OCI-LY1 (cell line): ENCODE data around the gene WDR36.

Experiments used
- H2AFZ ChIP-seq: fragments of 200-600 bp; sonication (generic), shearing (Covaris generic); 2 replicates; pipeline ENCODE4 v1.6.0; 2014; ENCODE audit warnings: antibody characterized with exemption, mild to moderate bottlenecking, low read length
- H3F3A ChIP-seq: fragments of 200-600 bp; sonication (generic), shearing (Covaris generic); 2 replicates; pipeline ENCODE4 v1.6.0; 2014; ENCODE audit warnings: mild to moderate bottlenecking, antibody characterized with exemption, low read length, moderate library complexity; ENCODE audit not compliant: insufficient read depth
- H3K27ac ChIP-seq: fragments of 200-600 bp; sonication (generic); 2 replicates; pipeline ENCODE4 v1.5.1; 2014; ENCODE audit warnings: low read length, mixed run types, mild to moderate bottlenecking, low read depth; ENCODE audit not compliant: poor library complexity, severe bottlenecking
- H3K27me3 ChIP-seq: fragments of 200-600 bp; sonication (generic); 2 replicates; pipeline ENCODE4 v1.6.0; 2014; ENCODE audit warnings: antibody characterized with exemption, mild to moderate bottlenecking, low read length, moderate library complexity; ENCODE audit not compliant: insufficient read depth
- H3K36me3 ChIP-seq: fragments of 200-600 bp; sonication (generic); 2 replicates; pipeline ENCODE4 v1.6.1; 2014; ENCODE audit warnings: mild to moderate bottlenecking, antibody characterized with exemption, low read length, moderate library complexity, mixed read lengths; ENCODE audit not compliant: insufficient read depth
- H3K4me1 ChIP-seq: fragments of 200-600 bp; sonication (generic); 2 replicates; pipeline ENCODE4 v1.5.1; 2014; ENCODE audit warnings: mild to moderate bottlenecking, low read length, moderate library complexity; ENCODE audit not compliant: insufficient read depth, severe bottlenecking
- H3K4me2 ChIP-seq: fragments of 200-600 bp; sonication (generic), shearing (Covaris generic); 2 replicates; pipeline ENCODE4 v1.6.1; 2014; ENCODE audit warnings: low read length
- H3K4me3 ChIP-seq: fragments of 200-600 bp; sonication (generic); 2 replicates; pipeline ENCODE4 v1.5.1; 2014; ENCODE audit warnings: low read length, low read depth, mild to moderate bottlenecking, mixed read lengths; ENCODE audit not compliant: poor library complexity, severe bottlenecking
- H3K79me2 ChIP-seq: fragments of 200-600 bp; shearing (Covaris generic); 2 replicates; pipeline ENCODE4 v1.6.1; 2016; ENCODE audit warnings: mixed run types, low read length, mixed read lengths; ENCODE audit not compliant: insufficient read depth
- H3K9ac ChIP-seq: fragments of 200-600 bp; sonication (generic), shearing (Covaris generic); 2 replicates; pipeline ENCODE4 v1.6.1; 2014; ENCODE audit warnings: mild to moderate bottlenecking, low read length, mixed read lengths
- H3K9me2 ChIP-seq: fragments of 200-600 bp; sonication (generic), shearing (Covaris generic); 2 replicates; pipeline ENCODE4 v1.6.1; 2014; ENCODE audit warnings: low read depth, mild to moderate bottlenecking, low read length, mixed read lengths
- H3K9me3 ChIP-seq: fragments of 200-600 bp; shearing (Covaris generic); 2 replicates; pipeline ENCODE4 v1.6.1; 2014; ENCODE audit warnings: low read length, mixed read lengths
- H4K20me1 ChIP-seq: fragments of 200-600 bp; sonication (generic), shearing (Covaris generic); 2 replicates; pipeline ENCODE4 v1.6.0; 2016; ENCODE audit warnings: mild to moderate bottlenecking, low read length; ENCODE audit not compliant: insufficient read depth
- EZH2 ChIP-seq: fragments of 200-600 bp; sonication (generic), shearing (Covaris generic); IDR thresholded peaks from 2 replicates; pipeline ENCODE4 v1.8.0; 2017; ENCODE audit warnings: borderline replicate concordance, mixed run types, mild to moderate bottlenecking, antibody characterized with exemption, low read length, moderate library complexity, mixed read lengths
- TF ChIP-seq, protein P1 (sequence below): fragments of 200-600 bp; sonication (generic), shearing (Covaris generic); IDR thresholded peaks from 2 replicates; pipeline ENCODE4 v1.5.1; 2017; ENCODE audit warnings: mild to moderate bottlenecking, antibody characterized with exemption, low read length, moderate library complexity, mixed read lengths

The WDR36 gene

GRCh38 chr5:111060169-111060568, 32.0 kb upstream of the WDR36 start:
- Histone ChIP-seq H3K9me3 (no peaks in the 10 kb centered on the region), H3F3A (no peaks in the 10 kb centered on the region), H3K9me2 (no peaks in the 10 kb centered on the region), H3K4me2 (no peak overlapping the region), H3K27ac (no peak overlapping the region), H3K27me3 (no peaks in the 10 kb centered on the region), H3K36me3 (no peaks in the 10 kb centered on the region), H3K79me2 (no peaks in the 10 kb centered on the region), H4K20me1 (no peaks in the 10 kb centered on the region), H3K4me3 (no peak overlapping the region), H2AFZ (no peak overlapping the region), H3K9ac (no peak overlapping the region), H3K4me1 (no peaks in the 10 kb centered on the region)
- no peak for TF ChIP-seq EZH2
- TF ChIP-seq, protein P1, sequence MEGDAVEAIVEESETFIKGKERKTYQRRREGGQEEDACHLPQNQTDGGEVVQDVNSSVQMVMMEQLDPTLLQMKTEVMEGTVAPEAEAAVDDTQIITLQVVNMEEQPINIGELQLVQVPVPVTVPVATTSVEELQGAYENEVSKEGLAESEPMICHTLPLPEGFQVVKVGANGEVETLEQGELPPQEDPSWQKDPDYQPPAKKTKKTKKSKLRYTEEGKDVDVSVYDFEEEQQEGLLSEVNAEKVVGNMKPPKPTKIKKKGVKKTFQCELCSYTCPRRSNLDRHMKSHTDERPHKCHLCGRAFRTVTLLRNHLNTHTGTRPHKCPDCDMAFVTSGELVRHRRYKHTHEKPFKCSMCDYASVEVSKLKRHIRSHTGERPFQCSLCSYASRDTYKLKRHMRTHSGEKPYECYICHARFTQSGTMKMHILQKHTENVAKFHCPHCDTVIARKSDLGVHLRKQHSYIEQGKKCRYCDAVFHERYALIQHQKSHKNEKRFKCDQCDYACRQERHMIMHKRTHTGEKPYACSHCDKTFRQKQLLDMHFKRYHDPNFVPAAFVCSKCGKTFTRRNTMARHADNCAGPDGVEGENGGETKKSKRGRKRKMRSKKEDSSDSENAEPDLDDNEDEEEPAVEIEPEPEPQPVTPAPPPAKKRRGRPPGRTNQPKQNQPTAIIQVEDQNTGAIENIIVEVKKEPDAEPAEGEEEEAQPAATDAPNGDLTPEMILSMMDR = no peak

- Histone ChIP-seq H2AFZ (no peak overlapping the region), H3K9ac (no peak overlapping the region), H3K9me2 (no peaks in the 10 kb centered on the region), H3K27me3 (no peaks in the 10 kb centered on the region), H3K4me3 (no peak overlapping the region), H3F3A (no peaks in the 10 kb centered on the region), H3K9me3 (no peaks in the 10 kb centered on the region), H3K4me1 (no peaks in the 10 kb centered on the region), H4K20me1 (no peaks in the 10 kb centered on the region), H3K4me2 (no peak overlapping the region), H3K27ac (no peak overlapping the region), H3K79me2 (no peaks in the 10 kb centered on the region), H3K36me3 (no peaks in the 10 kb centered on the region)
- TF ChIP-seq EZH2 = no peak
- TF ChIP-seq, protein P1 = no peak
Measured at GRCh38 chr5:111061618-111062017, 30.5 kb upstream of the WDR36 start.

DNA sequence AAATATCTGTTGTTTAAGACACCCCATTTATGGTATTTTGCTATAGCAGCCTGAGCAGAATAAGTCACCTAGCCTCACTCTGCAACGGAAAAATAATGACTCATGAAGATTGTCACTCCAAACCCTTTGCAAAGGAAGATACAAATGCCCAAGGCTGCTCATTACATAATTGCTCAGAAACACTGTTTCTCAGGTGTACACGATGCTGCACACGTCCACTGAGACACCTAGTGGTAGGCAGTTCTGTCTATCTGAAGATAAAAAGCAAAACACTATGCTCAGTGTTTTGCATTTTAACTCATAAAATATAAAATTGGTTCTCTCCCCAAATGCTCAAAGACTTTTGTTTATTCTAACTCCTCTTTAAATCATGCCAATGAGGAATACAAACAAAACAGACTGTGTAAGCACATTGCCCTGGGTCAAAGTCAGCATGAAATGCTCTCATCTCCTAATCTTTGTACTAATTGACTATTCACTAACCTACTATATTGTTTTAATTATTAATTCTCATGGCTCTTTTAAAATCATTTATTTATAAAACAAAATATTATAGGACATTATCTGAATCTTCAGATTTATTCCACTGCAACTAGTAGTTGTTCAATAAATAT, 28.3 kb upstream of the WDR36 start:
- H3K79me2 ChIP-seq = no peaks in the 10 kb centered on the region
- no peaks in the 10 kb centered on the region for H4K20me1 ChIP-seq
- no peak overlapping the region for H3K9ac ChIP-seq
- H3K9me3 ChIP-seq = no peaks in the 10 kb centered on the region
- H2AFZ ChIP-seq = no peak overlapping the region
- no peaks in the 10 kb centered on the region for H3K9me2 ChIP-seq
- no peaks in the 10 kb centered on the region for H3F3A ChIP-seq
- no peak overlapping the region for H3K4me2 ChIP-seq
- H3K27me3 ChIP-seq = no peaks in the 10 kb centered on the region
- no peak overlapping the region for H3K4me3 ChIP-seq
- TF ChIP-seq EZH2 = no peak
- TF ChIP-seq, protein P1 = peak; percentile 68
- no peaks in the 10 kb centered on the region for H3K4me1 ChIP-seq
- H3K27ac ChIP-seq = no peak overlapping the region
- no peaks in the 10 kb centered on the region for H3K36me3 ChIP-seq
